Activated T-cell treated with anti-CD3 and anti-CD28 coated beads, Interleukin-2, amount 50 U/mL, for 1 hour (primary cell): ENCODE measurements around the gene PSME4.
"Not testable (repeated sequence)": the region's sequence is repeated elsewhere in the genome, so short reads cannot be mapped to it uniquely, and the experiment has no call there.

ENCODE experiments used
- DNase-seq: peaks from one replicate; pipeline ENCODE4 v3.0.0-alpha.2; 2020

PSME4 gene

GRCh38 chr2:53961478-53962216 lies 9.1 kb downstream of the PSME4 start:
- DNase-seq, result not testable (repeated sequence)

GRCh38 chr2:53960476-53960875 lies 10.3 kb downstream of the PSME4 start:
- no peak for DNase-seq

- DNase-seq, result no peak
Observed at GRCh38 chr2:53958443-53958842, 12.3 kb downstream of the PSME4 start.

GRCh38 chr2:53952519-53952918 lies 18.3 kb downstream of the PSME4 start:
- DNase-seq, result no peak

GRCh38 chr2:53949457-53949856 lies 21.3 kb downstream of the PSME4 start:
- DNase-seq, result no peak

GRCh38 chr2:53945538-53945937 lies 25.3 kb downstream of the PSME4 start:
- no peak for DNase-seq

GRCh38 chr2:53944542-53944941 lies 26.3 kb downstream of the PSME4 start:
- DNase-seq, result no peak

GRCh38 chr2:53942280-53942679 lies 28.5 kb downstream of the PSME4 start:
- no peak for DNase-seq

GRCh38 chr2:53941749-53942148 lies 29.0 kb downstream of the PSME4 start:
- no peak for DNase-seq

- no peak for DNase-seq
Observed at GRCh38 chr2:53939656-53940055, 31.1 kb downstream of the PSME4 start.

GRCh38 chr2:53938904-53939303 lies 31.9 kb downstream of the PSME4 start:
- no peak for DNase-seq

- DNase-seq, result no peak
Observed at GRCh38 chr2:53933329-53933728, 37.5 kb downstream of the PSME4 start.

GRCh38 chr2:53926321-53926720 lies 44.5 kb downstream of the PSME4 start:
- not testable (repeated sequence) for DNase-seq

GRCh38 chr2:53913721-53914120 lies 57.1 kb downstream of the PSME4 start:
- DNase-seq, result no peak

- no peak for DNase-seq
Observed at GRCh38 chr2:53911434-53912189, 59.2 kb downstream of the PSME4 start.

GRCh38 chr2:53907582-53907981 lies 63.2 kb downstream of the PSME4 start:
- DNase-seq, result no peak

- DNase-seq, result no peak
Observed at GRCh38 chr2:53905396-53905795, 65.4 kb downstream of the PSME4 start.

GRCh38 chr2:53903011-53903410 lies 67.8 kb downstream of the PSME4 start:
- DNase-seq, result no peak

GRCh38 chr2:53901192-53901591 lies 69.6 kb downstream of the PSME4 start:
- DNase-seq, result no peak

- DNase-seq, result no peak
Observed at GRCh38 chr2:53896864-53897263, 73.9 kb downstream of the PSME4 start.

- no peak for DNase-seq
Observed at GRCh38 chr2:53886406-53887280, 84.2 kb downstream of the PSME4 start.

- DNase-seq, result no peak
Observed at GRCh38 chr2:53884883-53885282, 85.9 kb downstream of the PSME4 start.

- DNase-seq, result no peak
Observed at GRCh38 chr2:53881986-53882385, 88.8 kb downstream of the PSME4 start.
